B cell (primary cell): ENCODE measurements around the gene TBATA.

Experiments used
- EZH2 ChIP-seq: IDR thresholded peaks from 2 replicates; pipeline ENCODE4 v1.6.1; 2012; ENCODE audit warnings: borderline replicate concordance, low read depth, mild to moderate bottlenecking, moderate library complexity, low read length; ENCODE audit not compliant: insufficient read depth, poor library complexity, severe bottlenecking
- TF ChIP-seq, protein P1 (sequence below): fragments of 200-600 bp; IDR thresholded peaks from one replicate; pipeline ENCODE4 v1.8.0; 2022; ENCODE audit warnings: antibody characterized with exemption, mild to moderate bottlenecking

DNA sequence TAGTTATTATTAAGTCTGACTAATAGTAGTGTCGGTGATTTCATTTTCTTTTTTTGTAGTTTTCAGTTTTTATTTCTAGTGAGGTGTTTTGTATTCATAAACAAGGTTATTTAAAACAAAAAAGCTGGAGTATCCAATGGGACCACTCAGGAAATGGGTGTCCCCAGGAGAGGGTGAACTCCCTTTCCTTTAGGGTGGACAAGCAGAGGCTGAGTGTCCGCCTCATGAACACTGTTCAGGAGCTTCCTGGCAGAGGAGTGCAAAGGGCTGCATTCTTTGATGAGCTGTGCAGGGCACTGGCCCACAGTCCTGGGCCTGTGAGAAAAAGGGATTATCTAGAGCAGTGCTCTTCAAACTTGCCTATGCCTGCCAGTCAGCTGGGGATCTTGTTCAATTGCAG lies 56.8 kb downstream of the TBATA start:
- TF ChIP-seq, protein P1, sequence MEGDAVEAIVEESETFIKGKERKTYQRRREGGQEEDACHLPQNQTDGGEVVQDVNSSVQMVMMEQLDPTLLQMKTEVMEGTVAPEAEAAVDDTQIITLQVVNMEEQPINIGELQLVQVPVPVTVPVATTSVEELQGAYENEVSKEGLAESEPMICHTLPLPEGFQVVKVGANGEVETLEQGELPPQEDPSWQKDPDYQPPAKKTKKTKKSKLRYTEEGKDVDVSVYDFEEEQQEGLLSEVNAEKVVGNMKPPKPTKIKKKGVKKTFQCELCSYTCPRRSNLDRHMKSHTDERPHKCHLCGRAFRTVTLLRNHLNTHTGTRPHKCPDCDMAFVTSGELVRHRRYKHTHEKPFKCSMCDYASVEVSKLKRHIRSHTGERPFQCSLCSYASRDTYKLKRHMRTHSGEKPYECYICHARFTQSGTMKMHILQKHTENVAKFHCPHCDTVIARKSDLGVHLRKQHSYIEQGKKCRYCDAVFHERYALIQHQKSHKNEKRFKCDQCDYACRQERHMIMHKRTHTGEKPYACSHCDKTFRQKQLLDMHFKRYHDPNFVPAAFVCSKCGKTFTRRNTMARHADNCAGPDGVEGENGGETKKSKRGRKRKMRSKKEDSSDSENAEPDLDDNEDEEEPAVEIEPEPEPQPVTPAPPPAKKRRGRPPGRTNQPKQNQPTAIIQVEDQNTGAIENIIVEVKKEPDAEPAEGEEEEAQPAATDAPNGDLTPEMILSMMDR: no peak
- TF ChIP-seq EZH2: no peak
